Sigmoid colon (tissue), 3 donors: ENCODE measurements around the gene TBKBP1.

ENCODE experiments used
- CTCF ChIP-seq, 4 experiments: fragments of 450-650 bp in 3 of 4; fragments of 200-600 bp in 1 of 4; IDR thresholded peaks; one replicate each; pipeline ENCODE4 v1.5.1; 2016 to 2019; ENCODE audit warnings: antibody characterized with exemption in 4 of 4, mild to moderate bottlenecking in 3 of 4, moderate library complexity in 2 of 4
- POLR2A ChIP-seq, 2 donors: fragments of 450-650 bp; IDR thresholded peaks; one replicate each; pipeline ENCODE4 v1.6.1; 2016; ENCODE audit warnings: antibody characterized with exemption in 2 of 2, mild to moderate bottlenecking in 2 of 2, moderate library complexity in 2 of 2

DNA sequence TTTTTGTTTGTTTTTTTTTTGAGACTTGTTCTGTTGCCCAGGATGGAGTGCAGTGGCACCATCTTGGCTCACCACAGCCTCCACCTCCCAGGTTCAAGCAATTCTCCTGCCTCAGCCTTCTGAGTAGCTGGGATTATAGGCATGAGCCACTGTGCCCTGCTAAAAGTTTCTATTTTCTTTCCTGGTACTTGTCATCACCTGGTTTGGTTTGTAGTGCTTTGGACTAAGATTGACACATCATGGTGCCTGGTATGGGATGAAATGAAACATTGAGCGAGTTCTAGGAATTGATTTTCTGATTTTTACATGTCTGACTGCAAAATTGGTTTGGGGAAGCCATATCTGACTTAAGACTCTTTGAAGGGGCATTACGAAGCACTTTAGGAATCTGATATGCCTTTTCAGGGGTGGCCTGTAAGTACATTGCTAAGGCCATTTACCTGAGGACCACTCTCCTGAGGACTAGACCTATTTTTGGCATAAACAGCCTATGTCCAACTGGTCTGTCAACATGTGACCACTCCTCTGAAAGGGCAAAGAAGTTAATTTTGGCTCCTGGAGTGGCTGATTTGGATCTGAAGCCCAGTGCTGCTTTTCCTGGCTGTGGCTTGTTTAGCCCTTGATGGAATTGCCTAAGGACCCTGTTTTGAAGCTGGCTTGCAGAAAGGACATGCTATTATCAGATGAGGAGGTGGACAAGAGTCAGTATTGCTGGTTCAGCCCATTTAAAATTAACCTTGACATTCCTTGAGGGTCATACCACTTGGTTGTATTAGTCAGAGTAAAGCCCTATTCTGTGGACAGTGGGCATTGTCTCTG is 18.4 kb upstream of the TBKBP1 start:
- TF ChIP-seq CTCF (IDR thresholded peaks at IDR 0.05) (no peak), POLR2A (IDR thresholded peaks at IDR 0.05) (no peak)
